Measurements from ENCODE around the gene ZSCAN16.

Gene ZSCAN16

DNA sequence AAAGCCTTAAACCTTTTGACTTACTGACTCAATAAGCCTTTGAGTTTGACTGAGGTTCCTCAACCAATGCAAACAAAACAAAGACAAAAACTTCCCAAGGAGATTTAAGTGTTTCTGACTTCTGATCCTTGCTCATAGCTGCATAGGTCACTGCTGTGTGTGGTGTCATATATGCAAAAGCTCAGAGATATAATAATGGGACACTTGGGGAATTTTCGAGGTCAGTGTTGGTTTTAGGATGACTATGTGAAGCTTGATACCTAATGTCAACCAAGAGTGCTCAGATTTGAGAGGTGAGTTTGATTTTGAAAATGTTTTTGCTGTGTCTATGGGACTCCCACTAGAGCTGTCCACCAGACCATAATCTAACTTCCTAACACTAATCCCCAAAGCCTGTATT, 43.5 kb downstream of the ZSCAN16 start:
- no peak for TF ChIP-seq EZH2 (IDR thresholded peaks at IDR 0.05; ENCODE audit: borderline replicate concordance, low read depth, low read length, severe bottlenecking)
- TF ChIP-seq, protein P1, sequence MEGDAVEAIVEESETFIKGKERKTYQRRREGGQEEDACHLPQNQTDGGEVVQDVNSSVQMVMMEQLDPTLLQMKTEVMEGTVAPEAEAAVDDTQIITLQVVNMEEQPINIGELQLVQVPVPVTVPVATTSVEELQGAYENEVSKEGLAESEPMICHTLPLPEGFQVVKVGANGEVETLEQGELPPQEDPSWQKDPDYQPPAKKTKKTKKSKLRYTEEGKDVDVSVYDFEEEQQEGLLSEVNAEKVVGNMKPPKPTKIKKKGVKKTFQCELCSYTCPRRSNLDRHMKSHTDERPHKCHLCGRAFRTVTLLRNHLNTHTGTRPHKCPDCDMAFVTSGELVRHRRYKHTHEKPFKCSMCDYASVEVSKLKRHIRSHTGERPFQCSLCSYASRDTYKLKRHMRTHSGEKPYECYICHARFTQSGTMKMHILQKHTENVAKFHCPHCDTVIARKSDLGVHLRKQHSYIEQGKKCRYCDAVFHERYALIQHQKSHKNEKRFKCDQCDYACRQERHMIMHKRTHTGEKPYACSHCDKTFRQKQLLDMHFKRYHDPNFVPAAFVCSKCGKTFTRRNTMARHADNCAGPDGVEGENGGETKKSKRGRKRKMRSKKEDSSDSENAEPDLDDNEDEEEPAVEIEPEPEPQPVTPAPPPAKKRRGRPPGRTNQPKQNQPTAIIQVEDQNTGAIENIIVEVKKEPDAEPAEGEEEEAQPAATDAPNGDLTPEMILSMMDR (IDR thresholded peaks at IDR 0.05; ENCODE audit: borderline replicate concordance, extremely low read depth, low read length, poor library complexity, severe bottlenecking), result no peak
- Histone ChIP-seq H3K4me2 (ENCODE audit: insufficient read depth, low read length) (no peak overlapping the region), H3K27ac (ENCODE audit: low read length) (no peak overlapping the region), H3K36me3 (ENCODE audit: insufficient read depth, low read length) (no peaks in the 10 kb centered on the region), H3K4me3 (ENCODE audit: low read depth in 1 of 2, low read length in 2 of 2) (no peak overlapping the region), H3K4me1 (ENCODE audit: insufficient read depth, low read length) (no peaks in the 10 kb centered on the region), H3K9ac (ENCODE audit: low read depth, low read length) (no peak overlapping the region), H4K20me1 (ENCODE audit: insufficient read depth, low read length) (no peaks in the 10 kb centered on the region), H3K79me2 (ENCODE audit: insufficient read depth, low read length) (no peaks in the 10 kb centered on the region), H2AFZ (ENCODE audit: low read depth, low read length) (no peak overlapping the region), H3K27me3 (ENCODE audit: insufficient read depth, low read length, poor library complexity) (no peaks in the 10 kb centered on the region), H3K9me3 (ENCODE audit: insufficient read depth, low read length, severe bottlenecking) (no peaks in the 10 kb centered on the region)
- ATAC-seq (ENCODE audit: insufficient read depth, low read depth) (no peak), DNase-seq (no peak)

DNA sequence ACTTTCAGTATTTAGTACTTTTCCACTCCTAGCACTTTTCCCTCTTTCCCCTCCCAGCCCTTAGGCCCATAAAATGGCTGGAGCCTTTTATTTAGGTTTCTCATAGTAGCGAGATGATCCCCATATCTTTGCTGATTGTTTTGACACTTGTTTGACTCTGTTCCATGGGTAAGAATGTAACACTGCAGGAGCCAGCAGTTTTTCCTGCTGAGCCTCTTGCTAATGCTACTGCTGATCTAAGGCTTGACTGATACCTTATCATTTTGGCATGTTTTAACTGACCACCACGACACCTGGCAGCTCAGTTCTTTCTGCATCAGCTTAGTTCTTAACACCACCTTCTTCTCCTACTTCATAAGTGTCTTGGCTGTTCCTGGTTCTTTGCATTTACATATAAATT, 46.9 kb downstream of the ZSCAN16 start:
- no peaks in the 10 kb centered on the region for H3K4me1 ChIP-seq (ENCODE audit: insufficient read depth, low read length)
- no peak overlapping the region for H2AFZ ChIP-seq (ENCODE audit: low read depth, low read length)
- no peaks in the 10 kb centered on the region for H3K9me3 ChIP-seq (ENCODE audit: insufficient read depth, low read length, severe bottlenecking)
- no peaks in the 10 kb centered on the region for H3K79me2 ChIP-seq (ENCODE audit: insufficient read depth, low read length)
- no peak overlapping the region for H3K4me3 ChIP-seq (ENCODE audit: low read depth in 1 of 2, low read length in 2 of 2)
- no peak for TF ChIP-seq EZH2 (IDR thresholded peaks at IDR 0.05; ENCODE audit: borderline replicate concordance, low read depth, low read length, severe bottlenecking)
- TF ChIP-seq, protein P1 (IDR thresholded peaks at IDR 0.05; ENCODE audit: borderline replicate concordance, extremely low read depth, low read length, poor library complexity, severe bottlenecking), result no peak
- H3K27ac ChIP-seq (ENCODE audit: low read length), result no peak overlapping the region
- DNase-seq, result no peak
- ATAC-seq (ENCODE audit: insufficient read depth, low read depth), result no peak
- no peaks in the 10 kb centered on the region for H3K27me3 ChIP-seq (ENCODE audit: insufficient read depth, low read length, poor library complexity)
- no peaks in the 10 kb centered on the region for H4K20me1 ChIP-seq (ENCODE audit: insufficient read depth, low read length)
- no peaks in the 10 kb centered on the region for H3K36me3 ChIP-seq (ENCODE audit: insufficient read depth, low read length)
- H3K4me2 ChIP-seq (ENCODE audit: insufficient read depth, low read length), result no peak overlapping the region
- no peak overlapping the region for H3K9ac ChIP-seq (ENCODE audit: low read depth, low read length)

DNA sequence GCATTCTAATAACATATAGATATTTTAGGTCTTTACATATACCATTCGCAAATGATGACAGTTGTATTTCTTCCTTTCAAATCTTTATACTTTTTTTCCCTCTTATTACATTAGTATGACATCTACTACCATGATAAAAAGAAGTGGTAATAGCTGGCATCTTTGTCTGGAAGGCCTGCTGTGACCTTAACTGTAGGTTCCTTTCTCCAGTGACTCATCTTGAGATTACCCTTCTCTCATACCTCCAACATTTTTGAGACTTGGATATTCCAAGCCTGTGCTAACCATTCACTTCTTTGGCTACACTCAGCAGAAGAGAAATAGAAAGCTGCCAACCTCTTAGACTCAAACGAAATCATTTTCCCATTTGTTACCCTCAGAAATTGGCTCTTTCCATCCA, 47.6 kb downstream of the ZSCAN16 start:
- H3K4me3 ChIP-seq (ENCODE audit: low read depth in 1 of 2, low read length in 2 of 2), result no peak overlapping the region
- no peaks in the 10 kb centered on the region for H3K9me3 ChIP-seq (ENCODE audit: insufficient read depth, low read length, severe bottlenecking)
- no peaks in the 10 kb centered on the region for H3K27me3 ChIP-seq (ENCODE audit: insufficient read depth, low read length, poor library complexity)
- no peak overlapping the region for H3K9ac ChIP-seq (ENCODE audit: low read depth, low read length)
- no peaks in the 10 kb centered on the region for H3K79me2 ChIP-seq (ENCODE audit: insufficient read depth, low read length)
- no peaks in the 10 kb centered on the region for H3K36me3 ChIP-seq (ENCODE audit: insufficient read depth, low read length)
- H3K4me1 ChIP-seq (ENCODE audit: insufficient read depth, low read length), result no peaks in the 10 kb centered on the region
- H2AFZ ChIP-seq (ENCODE audit: low read depth, low read length), result no peak overlapping the region
- no peaks in the 10 kb centered on the region for H4K20me1 ChIP-seq (ENCODE audit: insufficient read depth, low read length)
- no peak for TF ChIP-seq EZH2 (IDR thresholded peaks at IDR 0.05; ENCODE audit: borderline replicate concordance, low read depth, low read length, severe bottlenecking)
- TF ChIP-seq, protein P1 (IDR thresholded peaks at IDR 0.05; ENCODE audit: borderline replicate concordance, extremely low read depth, low read length, poor library complexity, severe bottlenecking), result no peak
- H3K4me2 ChIP-seq (ENCODE audit: insufficient read depth, low read length), result no peak overlapping the region
- no peak overlapping the region for H3K27ac ChIP-seq (ENCODE audit: low read length)
- ATAC-seq (ENCODE audit: insufficient read depth, low read depth) (no peak), DNase-seq (no peak)

DNA sequence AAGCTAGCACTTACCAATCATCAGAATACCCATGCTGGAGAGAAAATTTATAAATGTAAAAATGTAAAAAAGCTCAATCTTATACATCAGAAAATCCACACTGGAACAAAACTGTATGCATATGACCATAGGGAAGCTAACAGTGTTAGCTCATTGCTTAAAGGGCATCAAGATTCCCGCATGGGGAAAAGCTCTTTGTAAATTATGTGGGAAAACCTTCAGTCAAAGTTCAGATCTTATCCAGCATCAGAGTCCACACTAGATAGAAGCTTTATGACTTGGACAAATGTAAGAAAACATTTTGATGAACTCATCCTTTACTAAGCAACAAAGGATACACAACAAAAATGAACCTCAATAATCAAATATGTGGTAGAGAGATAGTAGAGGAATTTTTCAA, 52.0 kb downstream of the ZSCAN16 start:
- H3K27me3 ChIP-seq (ENCODE audit: insufficient read depth, low read length, poor library complexity), result no peaks in the 10 kb centered on the region
- H3K79me2 ChIP-seq (ENCODE audit: insufficient read depth, low read length), result no peaks in the 10 kb centered on the region
- no peaks in the 10 kb centered on the region for H3K4me1 ChIP-seq (ENCODE audit: insufficient read depth, low read length)
- DNase-seq (no peak), ATAC-seq (ENCODE audit: insufficient read depth, low read depth) (no peak)
- H3K27ac ChIP-seq (ENCODE audit: low read length), result no peak overlapping the region
- TF ChIP-seq, protein P1 (IDR thresholded peaks at IDR 0.05; ENCODE audit: borderline replicate concordance, extremely low read depth, low read length, poor library complexity, severe bottlenecking), result no peak
- no peak for TF ChIP-seq EZH2 (IDR thresholded peaks at IDR 0.05; ENCODE audit: borderline replicate concordance, low read depth, low read length, severe bottlenecking)
- H2AFZ ChIP-seq (ENCODE audit: low read depth, low read length), result no peak overlapping the region
- H3K9me3 ChIP-seq (ENCODE audit: insufficient read depth, low read length, severe bottlenecking), result no peaks in the 10 kb centered on the region
- H3K36me3 ChIP-seq (ENCODE audit: insufficient read depth, low read length), result no peaks in the 10 kb centered on the region
- no peak overlapping the region for H3K9ac ChIP-seq (ENCODE audit: low read depth, low read length)
- no peak overlapping the region for H3K4me2 ChIP-seq (ENCODE audit: insufficient read depth, low read length)
- no peaks in the 10 kb centered on the region for H4K20me1 ChIP-seq (ENCODE audit: insufficient read depth, low read length)
- no peak overlapping the region for H3K4me3 ChIP-seq (ENCODE audit: low read depth in 1 of 2, low read length in 2 of 2)

All from DND-41 (cell line).